ENCODE results near the gene ST6GALNAC3.

The ST6GALNAC3 gene

GRCh38 chr1:76186554-76187170, 112.1 kb downstream of the ST6GALNAC3 start:
- H3K9me3 Mint-ChIP-seq = peaks cover 0 to 2% of the 10 kb centered on the region in 2 donors
- peaks cover 17 to 26% of the 10 kb centered on the region in 2 donors for H3K4me1 Mint-ChIP-seq
- H3K27ac Mint-ChIP-seq = no peak overlapping the region
- H3K4me3 Mint-ChIP-seq = no peak overlapping the region
- H3K27me3 Mint-ChIP-seq = peaks cover 8% of the 10 kb centered on the region in 2 donors
- no peak for DNase-seq
- ATAC-seq (replicated peaks) = no peak
- H3K36me3 Mint-ChIP-seq = peaks cover 13 to 15% of the 10 kb centered on the region in 2 donors

GRCh38 chr1:76187436-76187835, 112.9 kb downstream of the ST6GALNAC3 start:
- Mint-ChIP-seq H3K4me1 (peaks cover 18 to 32% of the 10 kb centered on the region in 2 donors), H3K27me3 (peaks cover 8% of the 10 kb centered on the region in 2 donors), H3K4me3 (no peak overlapping the region), H3K9me3 (peaks cover 0 to 2% of the 10 kb centered on the region in 2 donors), H3K36me3 (peaks cover 13 to 16% of the 10 kb centered on the region in 2 donors), H3K27ac (no peak overlapping the region)
- DNase-seq = no peak
- ATAC-seq (replicated peaks) = no peak

GRCh38 chr1:76189310-76189709, 114.8 kb downstream of the ST6GALNAC3 start:
- peaks cover 18 to 36% of the 10 kb centered on the region in 2 donors for H3K4me1 Mint-ChIP-seq
- peaks cover 10 to 16% of the 10 kb centered on the region in 2 donors for H3K36me3 Mint-ChIP-seq
- no peak for DNase-seq
- no peak overlapping the region for H3K27ac Mint-ChIP-seq
- peaks cover 0 to 2% of the 10 kb centered on the region in 2 donors for H3K9me3 Mint-ChIP-seq
- ATAC-seq (replicated peaks) = no peak
- H3K4me3 Mint-ChIP-seq = no peak overlapping the region
- peaks cover 8% of the 10 kb centered on the region in 2 donors for H3K27me3 Mint-ChIP-seq

- DNase-seq = peak; percentile 36
Observed at GRCh38 chr1:76190749-76191424, 116.3 kb downstream of the ST6GALNAC3 start.

GRCh38 chr1:76191561-76191960, 117.0 kb downstream of the ST6GALNAC3 start:
- Mint-ChIP-seq H3K9me3 (peaks cover 0 to 2% of the 10 kb centered on the region in 2 donors), H3K27ac (peak overlapping the region; percentile 82), H3K4me3 (peak overlapping the region; percentile 11 to 55), H3K36me3 (peaks cover 4 to 8% of the 10 kb centered on the region in 2 donors), H3K4me1 (peaks cover 16 to 36% of the 10 kb centered on the region in 2 donors), H3K27me3 (peaks cover 8% of the 10 kb centered on the region in 2 donors)
- DNase-seq (peak; percentile 35), ATAC-seq (replicated peaks) (peak; percentile 68 to 77)

More at GRCh38 chr1:76190749-76191424, 116.3 kb downstream of the ST6GALNAC3 start:
- H3K9me3 Mint-ChIP-seq = peaks cover 0 to 2% of the 10 kb centered on the region in 2 donors
- ATAC-seq (replicated peaks) = peak; percentile 90 to 91
- H3K4me1 Mint-ChIP-seq = peaks cover 18 to 36% of the 10 kb centered on the region in 2 donors
- H3K4me3 Mint-ChIP-seq = peak overlapping the region; percentile 19 to 55
- peaks cover 8% of the 10 kb centered on the region in 2 donors for H3K27me3 Mint-ChIP-seq
- peaks cover 4 to 8% of the 10 kb centered on the region in 2 donors for H3K36me3 Mint-ChIP-seq
- peak overlapping the region; percentile 82 for H3K27ac Mint-ChIP-seq

- no peak for DNase-seq
- peaks cover 13 to 22% of the 10 kb centered on the region in 2 donors for H3K36me3 Mint-ChIP-seq
- H3K4me1 Mint-ChIP-seq = peaks cover 6 to 18% of the 10 kb centered on the region in 2 donors
- no peak overlapping the region for H3K27ac Mint-ChIP-seq
- H3K9me3 Mint-ChIP-seq = peaks cover 6 to 7% of the 10 kb centered on the region in 2 donors
- no peaks in the 10 kb centered on the region for H3K27me3 Mint-ChIP-seq
- H3K4me3 Mint-ChIP-seq = no peak overlapping the region
- ATAC-seq (replicated peaks) = no peak
Observed at GRCh38 chr1:76198452-76198851, 123.9 kb downstream of the ST6GALNAC3 start.

GRCh38 chr1:76202670-76203069, 128.1 kb downstream of the ST6GALNAC3 start:
- Mint-ChIP-seq H3K4me3 (no peak overlapping the region), H3K36me3 (peaks cover 15 to 24% of the 10 kb centered on the region in 2 donors), H3K27ac (no peak overlapping the region), H3K4me1 (peaks cover 6 to 18% of the 10 kb centered on the region in 2 donors), H3K27me3 (no peaks in the 10 kb centered on the region), H3K9me3 (peaks cover 10 to 11% of the 10 kb centered on the region in 2 donors)
- ATAC-seq (replicated peaks) (no peak), DNase-seq (no peak)

- Mint-ChIP-seq H3K27me3 (no peaks in the 10 kb centered on the region), H3K4me3 (no peak overlapping the region), H3K27ac (no peak overlapping the region), H3K9me3 (peaks cover 10 to 11% of the 10 kb centered on the region in 2 donors), H3K4me1 (peaks cover 9 to 22% of the 10 kb centered on the region in 2 donors), H3K36me3 (peaks cover 15 to 24% of the 10 kb centered on the region in 2 donors)
- ATAC-seq (replicated peaks) (no peak), DNase-seq (no peak)
Observed at GRCh38 chr1:76203127-76203526, 128.6 kb downstream of the ST6GALNAC3 start.

GRCh38 chr1:76209238-76209637, 134.7 kb downstream of the ST6GALNAC3 start:
- H3K9me3 Mint-ChIP-seq = peaks cover 0 to 2% of the 10 kb centered on the region in 2 donors
- ATAC-seq (replicated peaks) = no peak
- H3K27me3 Mint-ChIP-seq = no peaks in the 10 kb centered on the region
- no peak overlapping the region for H3K4me3 Mint-ChIP-seq
- H3K27ac Mint-ChIP-seq = no peak overlapping the region
- DNase-seq = no peak
- H3K36me3 Mint-ChIP-seq = peaks cover 0 to 2% of the 10 kb centered on the region in 2 donors
- H3K4me1 Mint-ChIP-seq = peaks cover 16 to 31% of the 10 kb centered on the region in 2 donors

- H3K9me3 Mint-ChIP-seq = no peaks in the 10 kb centered on the region
- no peak overlapping the region for H3K4me3 Mint-ChIP-seq
- no peak overlapping the region for H3K27ac Mint-ChIP-seq
- peaks cover 0 to 2% of the 10 kb centered on the region in 2 donors for H3K36me3 Mint-ChIP-seq
- H3K27me3 Mint-ChIP-seq = no peaks in the 10 kb centered on the region
- H3K4me1 Mint-ChIP-seq = peaks cover 16 to 31% of the 10 kb centered on the region in 2 donors
- ATAC-seq (replicated peaks) (no peak), DNase-seq (no peak)
Observed at GRCh38 chr1:76209648-76210047, 135.1 kb downstream of the ST6GALNAC3 start.

- no peak for DNase-seq
- Mint-ChIP-seq H3K27ac (no peak overlapping the region), H3K4me3 (peak overlapping the region in 1 of 2 donors; percentile 32)
Observed at GRCh38 chr1:76210160-76210559, 135.6 kb downstream of the ST6GALNAC3 start.

GRCh38 chr1:76218888-76219287, 144.3 kb downstream of the ST6GALNAC3 start:
- H3K27me3 Mint-ChIP-seq = no peaks in the 10 kb centered on the region
- peak; percentile 50 for ATAC-seq (replicated peaks)
- DNase-seq = no peak
- H3K36me3 Mint-ChIP-seq = peaks cover 0 to 2% of the 10 kb centered on the region in 2 donors
- H3K27ac Mint-ChIP-seq = peak overlapping the region; percentile 53
- H3K9me3 Mint-ChIP-seq = no peaks in the 10 kb centered on the region
- peak overlapping the region; percentile 63 to 71 for H3K4me3 Mint-ChIP-seq
- peaks cover 12 to 32% of the 10 kb centered on the region in 2 donors for H3K4me1 Mint-ChIP-seq

More at GRCh38 chr1:76210160-76210559, 135.6 kb downstream of the ST6GALNAC3 start:
- H3K4me1 Mint-ChIP-seq = peaks cover 16 to 31% of the 10 kb centered on the region in 2 donors
- H3K36me3 Mint-ChIP-seq = peaks cover 0 to 2% of the 10 kb centered on the region in 2 donors
- H3K27me3 Mint-ChIP-seq = no peaks in the 10 kb centered on the region
- ATAC-seq (replicated peaks) = peak; percentile 71 to 88
- H3K9me3 Mint-ChIP-seq = no peaks in the 10 kb centered on the region

GRCh38 chr1:76219366-76219818, 144.8 kb downstream of the ST6GALNAC3 start:
- peak overlapping the region; percentile 63 to 71 for H3K4me3 Mint-ChIP-seq
- DNase-seq (peak; percentile 55), ATAC-seq (replicated peaks) (peak; percentile 97)
- no peaks in the 10 kb centered on the region for H3K9me3 Mint-ChIP-seq
- peaks cover 0 to 5% of the 10 kb centered on the region in 2 donors for H3K36me3 Mint-ChIP-seq
- H3K27me3 Mint-ChIP-seq = no peaks in the 10 kb centered on the region
- H3K4me1 Mint-ChIP-seq = peaks cover 12 to 32% of the 10 kb centered on the region in 2 donors
- H3K27ac Mint-ChIP-seq = peak overlapping the region; percentile 53

GRCh38 chr1:76224752-76225151, 150.2 kb downstream of the ST6GALNAC3 start:
- Mint-ChIP-seq H3K4me3 (no peak overlapping the region), H3K9me3 (peaks cover 0 to 4% of the 10 kb centered on the region in 2 donors), H3K36me3 (peaks cover 3 to 8% of the 10 kb centered on the region in 2 donors), H3K4me1 (peaks cover 17 to 52% of the 10 kb centered on the region in 2 donors), H3K27ac (no peak overlapping the region), H3K27me3 (no peaks in the 10 kb centered on the region)
- DNase-seq (no peak), ATAC-seq (replicated peaks) (no peak)

Measured in stimulated activated naive B cell treated with anti-CD40 and anti-IgM and Interleukin-4, amounts not matched to agents 10 μg/mL and 1 μg/mL and 100 μg/mL, for 72 hours (primary cell).